ENCODE results near the gene FRMD4A.

The FRMD4A gene

DNA sequence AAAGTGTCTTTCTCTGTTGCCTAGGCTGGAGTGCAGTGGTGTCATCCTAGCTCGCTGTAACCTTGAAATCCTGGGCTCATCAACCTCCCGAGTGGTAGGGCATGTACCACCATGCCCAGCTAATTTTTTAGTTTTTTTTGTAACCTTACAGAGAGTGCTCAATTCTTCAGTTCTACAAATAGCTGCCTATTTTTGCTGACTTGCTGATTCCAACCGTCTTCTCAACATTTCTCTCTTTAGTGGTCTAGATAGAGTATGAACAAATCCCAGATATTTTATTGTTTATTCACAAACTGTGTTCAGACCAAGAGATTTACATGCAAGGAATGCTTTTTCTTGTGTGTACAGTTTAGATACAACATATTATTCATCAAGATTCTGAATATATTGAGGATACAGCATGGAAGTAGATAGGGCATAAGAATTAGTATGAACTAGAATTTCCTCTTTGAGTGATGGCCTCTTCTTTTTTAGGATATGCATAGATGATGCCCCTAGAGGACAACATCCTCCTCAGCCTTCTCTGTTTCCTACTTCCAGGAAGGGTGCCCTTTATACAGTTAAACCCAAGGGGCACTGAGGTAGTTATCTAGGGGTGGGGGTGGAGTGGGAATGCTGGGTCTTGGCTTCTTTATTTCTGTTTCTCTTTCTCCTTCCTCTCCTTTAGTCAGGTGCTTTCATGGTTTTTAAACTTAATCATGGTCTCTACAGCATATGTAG lies 717.9 kb downstream of the FRMD4A start:
- Histone ChIP-seq H3K4me1 (ENCODE audit: control insufficient read depth in 5 of 5, insufficient read depth in 5 of 5, low read length in 5 of 5) (peaks cover 0 to 12% (median 9%) of the 10 kb centered on the region in 5 donors), H3K27me3 (ENCODE audit: control insufficient read depth in 5 of 5, insufficient read depth in 4 of 5, low read length in 5 of 5) (no peaks in the 10 kb centered on the region), H3K9me3 (ENCODE audit: control insufficient read depth in 5 of 5, low read length in 5 of 5) (no peaks in the 10 kb centered on the region), H3K9ac (ENCODE audit: low read length in 5 of 5) (no peak overlapping the region), H3K36me3 (ENCODE audit: control insufficient read depth in 5 of 5, insufficient read depth in 5 of 5, low read length in 5 of 5) (peaks cover 46 to 70% (median 50%) of the 10 kb centered on the region in 5 donors), H3K4me3 (ENCODE audit: low read depth in 1 of 5, low read length in 5 of 5) (no peak overlapping the region), H3K27ac (ENCODE audit: low read depth, low read length) (no peak overlapping the region)

DNA sequence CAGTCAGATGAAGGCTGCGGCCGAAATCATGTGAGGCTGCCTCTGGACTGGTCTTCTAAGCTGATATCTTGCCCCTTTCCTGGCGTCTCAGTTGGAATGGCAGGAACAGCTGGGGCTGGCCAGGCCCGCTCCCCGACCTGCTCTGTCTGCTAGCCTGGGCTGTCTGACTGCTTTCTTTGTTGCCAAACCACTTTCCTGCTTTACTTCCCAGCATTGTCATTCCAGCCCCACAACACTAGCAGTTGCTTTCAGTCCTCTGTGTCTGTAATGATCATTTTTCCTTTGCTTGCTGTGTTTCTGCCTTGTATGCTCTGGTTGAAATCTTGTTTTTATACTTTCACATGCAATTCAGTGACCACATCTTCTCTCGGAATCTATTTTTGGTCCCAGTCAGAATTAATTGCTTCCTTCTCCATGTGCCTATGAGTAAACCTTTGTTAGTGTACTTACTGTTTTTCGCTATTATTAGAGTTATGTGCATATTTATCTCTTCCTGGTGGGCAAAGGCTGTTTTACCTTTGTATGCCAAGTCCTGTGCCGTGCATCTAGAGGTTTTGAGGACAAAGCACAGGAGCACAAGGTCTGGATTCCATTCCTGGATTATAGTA lies 722.4 kb downstream of the FRMD4A start:
- no peak overlapping the region for H3K4me3 ChIP-seq (ENCODE audit: low read depth in 1 of 5, low read length in 5 of 5)
- no peaks in the 10 kb centered on the region for H3K9me3 ChIP-seq (ENCODE audit: control insufficient read depth in 5 of 5, low read length in 5 of 5)
- H3K27me3 ChIP-seq (ENCODE audit: control insufficient read depth in 5 of 5, insufficient read depth in 4 of 5, low read length in 5 of 5): no peaks in the 10 kb centered on the region
- H3K36me3 ChIP-seq (ENCODE audit: control insufficient read depth in 5 of 5, insufficient read depth in 5 of 5, low read length in 5 of 5): peaks cover 39 to 62% (median 44%) of the 10 kb centered on the region in 5 donors
- H3K9ac ChIP-seq (ENCODE audit: low read length in 5 of 5): no peak overlapping the region
- peaks cover 0 to 12% (median 0%) of the 10 kb centered on the region in 5 donors for H3K4me1 ChIP-seq (ENCODE audit: control insufficient read depth in 5 of 5, insufficient read depth in 5 of 5, low read length in 5 of 5)
- no peak overlapping the region for H3K27ac ChIP-seq (ENCODE audit: low read depth, low read length)

DNA sequence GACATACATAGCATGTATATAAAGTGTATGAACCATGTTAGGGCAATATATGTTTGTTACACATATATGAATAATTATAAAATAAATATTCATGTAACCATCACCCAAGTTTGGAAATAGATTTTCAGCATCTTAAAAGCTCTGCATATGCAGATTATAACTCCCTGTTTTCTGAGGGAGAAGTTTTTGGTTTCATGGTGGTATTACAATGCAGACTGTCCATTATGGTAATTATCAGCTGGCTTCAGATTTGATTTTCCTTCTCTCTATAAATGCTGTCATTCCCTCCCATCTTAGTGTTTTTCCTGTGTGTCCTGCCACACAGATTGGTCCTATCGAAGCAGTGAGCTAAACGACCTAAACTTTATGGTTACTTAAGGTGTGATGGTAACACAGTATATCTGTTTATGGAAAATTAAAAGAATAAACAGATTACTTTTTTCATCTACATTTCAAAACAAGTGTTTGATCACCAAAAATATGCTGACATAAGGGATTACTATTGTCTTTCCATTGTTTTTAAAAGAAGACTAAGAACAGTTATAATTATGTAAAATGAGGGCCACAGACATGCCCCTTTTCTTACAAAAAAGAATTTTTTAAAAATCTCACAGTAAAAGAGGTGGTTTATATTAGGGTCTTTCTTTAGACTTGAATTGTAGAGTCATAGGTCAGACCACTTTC lies 726.2 kb downstream of the FRMD4A start:
- H3K36me3 ChIP-seq (ENCODE audit: control insufficient read depth in 5 of 5, insufficient read depth in 5 of 5, low read length in 5 of 5): peaks cover 25 to 50% (median 32%) of the 10 kb centered on the region in 5 donors
- no peak overlapping the region for H3K4me3 ChIP-seq (ENCODE audit: low read depth in 1 of 5, low read length in 5 of 5)
- no peaks in the 10 kb centered on the region for H3K27me3 ChIP-seq (ENCODE audit: control insufficient read depth in 5 of 5, insufficient read depth in 4 of 5, low read length in 5 of 5)
- H3K9me3 ChIP-seq (ENCODE audit: control insufficient read depth in 5 of 5, low read length in 5 of 5): no peaks in the 10 kb centered on the region
- H3K9ac ChIP-seq (ENCODE audit: low read length in 5 of 5): no peak overlapping the region
- peaks cover 0 to 12% (median 0%) of the 10 kb centered on the region in 5 donors for H3K4me1 ChIP-seq (ENCODE audit: control insufficient read depth in 5 of 5, insufficient read depth in 5 of 5, low read length in 5 of 5)
- H3K27ac ChIP-seq (ENCODE audit: low read depth, low read length): no peak overlapping the region

DNA sequence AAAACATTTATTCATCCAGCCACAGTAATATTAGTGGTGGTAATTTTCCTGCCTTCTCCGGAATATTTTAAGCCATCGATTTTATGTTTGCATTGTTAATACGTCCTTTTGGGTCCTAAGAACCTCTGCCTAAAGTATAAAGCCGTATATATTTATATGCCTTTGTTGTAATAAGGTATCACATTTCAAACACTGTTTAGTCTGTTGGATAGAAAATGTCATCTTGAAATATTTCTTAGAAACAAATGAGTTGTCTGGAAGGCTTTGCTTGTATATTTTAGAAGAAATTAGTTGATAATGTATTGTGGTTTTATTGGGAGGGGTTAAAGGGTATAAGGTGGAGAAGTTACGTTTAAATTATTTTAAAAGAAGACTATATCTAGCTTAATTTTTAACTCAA lies 732.8 kb downstream of the FRMD4A start:
- no peak overlapping the region for H3K4me3 ChIP-seq (ENCODE audit: low read depth in 1 of 5, low read length in 5 of 5)
- H3K36me3 ChIP-seq (ENCODE audit: control insufficient read depth in 5 of 5, insufficient read depth in 5 of 5, low read length in 5 of 5): peaks cover 9 to 28% (median 19%) of the 10 kb centered on the region in 5 donors
- H3K27me3 ChIP-seq (ENCODE audit: control insufficient read depth in 5 of 5, insufficient read depth in 4 of 5, low read length in 5 of 5): no peaks in the 10 kb centered on the region
- H3K9me3 ChIP-seq (ENCODE audit: control insufficient read depth in 5 of 5, low read length in 5 of 5): no peaks in the 10 kb centered on the region
- no peaks in the 10 kb centered on the region for H3K4me1 ChIP-seq (ENCODE audit: control insufficient read depth in 5 of 5, insufficient read depth in 5 of 5, low read length in 5 of 5)
- H3K27ac ChIP-seq (ENCODE audit: low read depth, low read length): no peak overlapping the region
- H3K9ac ChIP-seq (ENCODE audit: low read length in 5 of 5): no peak overlapping the region

- Histone ChIP-seq H3K27me3 (ENCODE audit: control insufficient read depth in 5 of 5, insufficient read depth in 4 of 5, low read length in 5 of 5) (no peaks in the 10 kb centered on the region), H3K9ac (ENCODE audit: low read length in 5 of 5) (no peak overlapping the region), H3K36me3 (ENCODE audit: control insufficient read depth in 5 of 5, insufficient read depth in 5 of 5, low read length in 5 of 5) (peaks cover 6 to 21% (median 17%) of the 10 kb centered on the region in 5 donors), H3K4me3 (ENCODE audit: low read depth in 1 of 5, low read length in 5 of 5) (no peak overlapping the region), H3K4me1 (ENCODE audit: control insufficient read depth in 5 of 5, insufficient read depth in 5 of 5, low read length in 5 of 5) (no peaks in the 10 kb centered on the region), H3K27ac (ENCODE audit: low read depth, low read length) (no peak overlapping the region), H3K9me3 (ENCODE audit: control insufficient read depth in 5 of 5, low read length in 5 of 5) (no peaks in the 10 kb centered on the region)
Observed at GRCh38 chr10:13594641-13595040, 736.1 kb downstream of the FRMD4A start.
